ENCODE data around the gene PIK3C2G.

The PIK3C2G gene

GRCh38 chr12:18280728-18281127, 19.4 kb downstream of the PIK3C2G start:
- no peak for DNase-seq (ENCODE audit: low read depth)

DNA sequence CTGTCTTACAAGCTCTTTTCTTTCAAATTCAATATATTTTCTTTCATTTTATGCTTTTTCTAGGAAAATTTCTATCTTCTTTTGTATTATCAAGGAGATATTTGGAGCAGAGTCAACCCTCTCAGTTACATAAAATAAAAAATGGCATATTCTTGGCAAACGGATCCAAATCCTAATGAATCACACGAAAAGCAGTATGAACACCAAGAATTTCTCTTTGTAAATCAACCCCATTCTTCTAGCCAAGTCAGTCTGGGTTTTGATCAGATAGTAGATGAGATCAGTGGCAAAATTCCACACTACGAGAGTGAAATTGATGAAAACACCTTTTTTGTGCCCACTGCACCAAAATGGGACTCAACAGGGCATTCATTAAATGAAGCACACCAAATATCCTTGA, 20.6 kb downstream of the PIK3C2G start:
- no peak for DNase-seq (ENCODE audit: low read depth)

DNA sequence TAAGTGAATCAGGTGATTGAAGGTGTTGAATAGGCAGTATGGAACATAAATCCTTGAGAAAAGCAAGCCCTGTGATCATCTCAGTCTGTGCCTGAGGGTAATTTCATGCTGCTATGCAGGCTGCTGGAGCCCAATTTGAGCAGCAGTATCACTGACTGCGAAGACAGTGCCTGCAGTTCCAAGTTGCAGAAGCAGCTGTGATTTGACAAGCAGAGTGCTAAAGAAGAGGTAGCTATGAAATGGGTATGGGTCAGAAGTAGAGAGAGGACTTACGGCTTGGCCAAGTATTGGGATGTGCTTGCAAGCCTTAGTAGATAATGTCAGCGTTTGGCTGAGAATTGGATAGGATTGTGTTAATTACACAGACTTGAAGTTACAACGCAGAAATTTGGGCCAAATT, 22.5 kb downstream of the PIK3C2G start:
- no peak for DNase-seq (ENCODE audit: low read depth)

- DNase-seq (ENCODE audit: low read depth), result no peak
These were observed 23.1 kb downstream of the PIK3C2G start for GRCh38 chr12:18284386-18284785.

GRCh38 chr12:18285161-18285560, 23.8 kb downstream of the PIK3C2G start:
- DNase-seq (ENCODE audit: low read depth), result no peak

GRCh38 chr12:18290386-18290785, 29.1 kb downstream of the PIK3C2G start:
- DNase-seq (ENCODE audit: low read depth), result no peak

DNA sequence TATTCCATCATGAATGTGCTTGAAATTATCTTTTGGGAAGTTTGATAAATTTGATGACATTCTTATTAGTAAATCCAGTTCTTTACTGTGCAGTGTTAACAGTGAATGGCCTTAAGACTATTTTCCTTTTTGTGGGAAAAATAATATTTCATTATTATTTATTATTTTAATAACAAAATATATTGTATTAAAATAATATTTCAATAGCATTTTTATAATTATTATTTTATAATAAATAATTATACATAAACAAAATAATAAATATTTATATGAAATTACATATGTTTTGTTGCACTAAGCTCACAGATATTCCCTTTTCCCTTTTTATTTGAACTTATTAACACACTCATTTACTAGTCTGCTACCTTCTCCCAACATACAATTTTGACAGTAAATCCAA, 33.6 kb downstream of the PIK3C2G start:
- DNase-seq (ENCODE audit: low read depth), result no peak

DNA sequence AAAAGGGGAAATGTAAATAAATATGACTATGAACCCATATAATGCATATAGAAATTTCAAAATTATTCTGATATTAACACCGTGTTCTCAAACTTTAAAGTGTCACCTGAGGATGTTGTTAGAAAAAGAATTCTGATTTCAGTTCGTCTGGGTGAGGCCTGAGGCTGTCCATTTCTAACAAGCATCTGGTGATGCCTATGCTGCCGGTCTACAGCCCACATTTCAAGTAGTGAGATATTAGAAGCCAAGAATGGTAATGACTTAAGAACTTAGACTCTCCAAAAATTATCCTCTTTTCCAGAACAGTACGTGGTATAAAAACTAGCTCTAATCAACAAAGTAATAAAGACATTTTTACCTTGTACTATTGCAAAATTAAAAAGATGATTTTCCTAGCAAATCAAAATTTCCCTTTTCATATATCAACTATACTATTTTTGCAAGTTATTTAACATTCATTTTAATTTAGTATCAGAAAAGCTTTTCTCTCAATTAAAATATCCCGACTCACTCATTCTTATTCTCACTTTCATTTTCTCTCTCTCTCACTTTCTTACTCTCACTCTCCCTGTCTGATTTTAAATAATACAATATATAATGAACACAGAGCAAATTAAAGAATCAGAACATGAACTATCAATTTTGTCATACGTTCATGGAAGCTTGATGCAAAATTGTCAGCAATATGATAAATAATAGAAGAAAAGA, 35.0 kb downstream of the PIK3C2G start:
- no peak for DNase-seq (ENCODE audit: low read depth)

- DNase-seq (ENCODE audit: low read depth), result no peak
These were observed 35.6 kb downstream of the PIK3C2G start for GRCh38 chr12:18296909-18297280.

- no peak for DNase-seq (ENCODE audit: low read depth)
These were observed 36.6 kb downstream of the PIK3C2G start for GRCh38 chr12:18297902-18298301.

- no peak for DNase-seq (ENCODE audit: low read depth)
These were observed 41.6 kb downstream of the PIK3C2G start for GRCh38 chr12:18302809-18303430.

DNA sequence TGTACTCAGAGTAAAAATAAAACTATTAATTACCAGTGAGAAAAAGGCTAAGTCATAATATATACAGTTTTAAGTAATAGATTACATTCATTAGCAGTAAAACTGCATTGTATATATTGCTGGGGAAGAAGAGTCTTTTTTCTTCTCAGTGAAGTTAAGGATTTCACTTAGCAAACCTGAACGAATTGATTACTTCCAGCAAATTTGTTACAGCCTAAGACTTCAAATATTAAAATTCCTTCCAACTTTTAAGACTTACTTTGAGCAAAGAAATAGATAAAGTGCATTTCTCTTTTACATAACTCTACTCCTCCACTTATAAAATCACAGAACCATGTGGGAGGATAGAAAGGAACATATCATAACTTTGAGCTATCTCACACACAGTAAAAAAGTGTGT, 43.3 kb downstream of the PIK3C2G start:
- no peak for DNase-seq (ENCODE audit: low read depth)

GRCh38 chr12:18306311-18306710, 45.0 kb downstream of the PIK3C2G start:
- DNase-seq (ENCODE audit: low read depth), result no peak

- DNase-seq (ENCODE audit: low read depth), result no peak
These were observed 52.0 kb downstream of the PIK3C2G start for GRCh38 chr12:18313306-18313705.

- DNase-seq (ENCODE audit: low read depth), result no peak
These were observed 58.8 kb downstream of the PIK3C2G start for GRCh38 chr12:18320036-18320617.

DNA sequence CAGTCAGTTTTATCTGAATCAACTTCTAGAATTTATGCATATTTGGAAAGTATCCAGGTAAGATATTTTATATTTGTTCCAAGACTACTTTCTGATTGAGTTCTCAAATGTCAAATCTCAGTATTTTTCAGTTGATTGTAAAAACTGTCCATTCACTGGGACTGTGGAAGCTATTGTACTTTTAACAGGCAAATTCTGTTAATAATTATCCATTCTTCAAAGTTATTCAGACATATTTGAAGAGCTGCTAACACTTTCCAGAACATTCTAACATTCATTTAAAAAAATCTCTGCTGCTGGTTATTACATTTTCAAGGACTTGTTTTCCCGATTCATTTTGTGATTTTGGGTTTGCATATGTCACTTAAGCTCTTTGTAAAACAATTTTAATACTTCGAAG, 59.7 kb downstream of the PIK3C2G start:
- no peak for DNase-seq (ENCODE audit: low read depth)

- DNase-seq (ENCODE audit: low read depth), result no peak
These were observed 61.8 kb downstream of the PIK3C2G start for GRCh38 chr12:18323159-18323558.

DNA sequence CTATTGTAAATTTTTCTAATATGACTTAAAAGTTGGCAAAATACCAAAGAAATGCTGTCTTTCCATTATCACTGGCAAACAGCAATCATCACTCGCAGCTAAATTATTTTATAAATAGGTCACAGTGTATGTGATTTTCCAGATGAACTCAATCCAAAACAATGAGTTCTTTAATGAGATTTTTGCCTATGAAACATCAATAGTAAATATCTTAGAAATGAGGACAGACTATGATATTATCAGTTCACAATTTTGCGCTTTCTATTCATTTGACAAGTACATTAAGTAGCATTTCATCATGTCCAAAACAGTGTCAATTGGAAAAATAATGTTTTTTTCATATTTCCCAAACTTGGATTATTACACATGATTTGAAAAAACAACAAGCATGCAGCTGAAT, 65.7 kb downstream of the PIK3C2G start:
- DNase-seq (ENCODE audit: low read depth), result no peak

DNA sequence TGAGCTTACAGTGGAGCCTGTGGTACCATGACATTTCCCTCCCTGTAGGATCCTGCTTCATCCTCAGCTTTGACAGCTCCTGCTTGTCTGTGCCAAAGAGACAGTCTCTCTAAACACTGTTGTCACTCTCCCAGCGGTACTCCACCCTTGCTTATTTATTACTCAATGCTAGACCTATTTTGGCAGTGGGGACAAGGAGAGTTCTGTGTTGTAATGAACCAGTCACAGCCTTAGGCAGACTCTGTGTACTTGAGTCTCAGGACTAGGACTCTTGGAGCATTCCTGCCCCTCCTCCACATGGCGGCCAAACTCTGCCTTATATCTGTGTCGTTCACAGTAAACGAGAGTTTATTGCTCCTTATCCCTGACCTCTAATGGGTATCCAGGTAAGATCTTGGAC, 70.9 kb downstream of the PIK3C2G start:
- DNase-seq (ENCODE audit: low read depth), result no peak

- DNase-seq (ENCODE audit: low read depth), result no peak
These were observed 78.3 kb downstream of the PIK3C2G start for GRCh38 chr12:18339633-18340032.

DNA sequence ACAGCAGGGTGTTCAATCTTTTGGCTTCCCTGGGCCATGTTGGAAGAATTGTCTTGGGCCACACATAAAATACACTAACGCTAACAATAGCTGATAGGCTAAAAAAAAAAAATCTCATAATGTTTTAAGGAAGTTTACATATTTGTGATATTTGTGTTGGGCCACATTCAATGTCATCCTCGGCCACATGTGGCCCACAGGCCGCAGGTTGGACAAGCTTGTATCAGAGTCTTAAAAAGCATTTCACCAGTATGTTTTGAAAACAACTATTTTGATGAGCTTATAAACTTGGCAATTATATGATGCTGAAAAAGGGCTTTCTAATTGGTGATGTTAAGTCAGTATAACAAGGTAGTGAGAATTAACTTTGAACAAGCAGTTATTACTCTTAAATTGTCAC, 78.9 kb downstream of the PIK3C2G start:
- no peak for DNase-seq (ENCODE audit: low read depth)

DNA sequence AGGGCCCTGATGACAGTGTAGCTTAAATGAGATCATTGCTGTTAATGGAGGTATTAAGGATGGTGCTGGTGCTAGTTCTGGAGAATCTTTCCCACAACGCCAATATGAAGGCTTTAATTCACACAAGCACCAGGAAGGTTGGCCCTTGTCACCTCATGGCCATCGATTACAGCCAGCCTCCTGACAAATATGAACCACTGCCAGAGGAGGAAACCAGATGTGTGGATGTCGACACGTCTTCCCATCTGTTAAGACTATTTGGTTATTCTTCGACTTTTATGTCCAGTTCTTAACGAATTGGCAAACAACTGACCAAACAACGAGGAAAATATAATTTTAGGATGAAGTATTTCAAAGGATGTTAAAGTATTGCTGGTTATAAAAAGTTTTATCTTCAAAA, 79.5 kb downstream of the PIK3C2G start:
- DNase-seq (ENCODE audit: low read depth), result no peak

DNA sequence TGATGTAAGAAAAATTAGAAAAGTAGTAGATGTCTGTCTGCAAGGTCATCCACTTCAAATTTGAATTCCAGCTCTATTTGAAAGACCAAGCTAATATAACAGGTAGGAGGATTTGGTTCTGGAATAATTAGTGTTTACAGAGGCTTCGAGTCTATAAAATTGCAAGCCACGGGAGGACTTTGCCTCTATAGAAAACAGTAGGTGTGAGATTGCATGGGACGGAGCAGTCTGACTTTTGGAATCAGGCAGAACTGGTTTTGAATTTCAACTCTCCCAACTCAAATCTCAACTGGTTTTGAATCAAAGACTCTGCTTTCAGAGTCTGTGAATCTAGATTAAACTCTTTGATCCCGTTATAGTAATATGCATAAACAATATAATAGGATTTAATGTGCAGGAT, 82.4 kb downstream of the PIK3C2G start:
- DNase-seq (ENCODE audit: low read depth), result no peak

All from activated T-cell treated with anti-CD3 and anti-CD28 coated beads for 24 hours (primary cell).